CD14-positive monocyte (primary cell): ENCODE measurements around the gene ZFHX3. TPM values are rescaled to one million over a fixed set of nuclear protein-coding genes. Genes with fewer than 3 reads are reported as not detected.

Source experiments
- DNase-seq, 3 donors: peaks; one replicate each; pipeline ENCODE4 v3.0.0-alpha.2; 2011 to 2022
- H2AFZ ChIP-seq: 2 replicates; pipeline ENCODE4 v1.6.0; 2012; ENCODE audit warnings: mild to moderate bottlenecking, low read depth, low read length, inconsistent platforms; ENCODE audit not compliant: insufficient read depth, poor library complexity, severe bottlenecking
- H3K27ac ChIP-seq, 2 donors: 1 replicate in 1 of 2; 2 replicates in 1 of 2; pipeline ENCODE4 v1.5.1; 2012 to 2013; ENCODE audit warnings: low read length in 2 of 2, control low read depth in 1 of 2, inconsistent platforms in 1 of 2, low read depth in 1 of 2, mild to moderate bottlenecking in 1 of 2
- H3K27me3 ChIP-seq, 2 donors: one replicate each; pipeline versions ENCODE4 v1.6.0 to v1.6.1; 2011 to 2013; ENCODE audit warnings: low read length in 2 of 2; ENCODE audit not compliant: control insufficient read depth in 2 of 2, insufficient read depth in 2 of 2
- H3K36me3 ChIP-seq, 2 donors: replicated peaks in 1 of 2; 1 replicate in 1 of 2; 2 replicates in 1 of 2; pipeline versions ENCODE4 v1.5.1 to v1.6.1; 2012 to 2013; ENCODE audit warnings: low read length in 2 of 2, control low read depth in 1 of 2, inconsistent platforms in 1 of 2, mild to moderate bottlenecking in 1 of 2; ENCODE audit not compliant: insufficient read depth in 2 of 2, control insufficient read depth in 1 of 2
- H3K4me1 ChIP-seq, 2 donors: 1 replicate in 1 of 2; 2 replicates in 1 of 2; pipeline versions ENCODE4 v1.5.1 to v1.6.1; 2012 to 2013; ENCODE audit warnings: low read length in 2 of 2, control low read depth in 1 of 2, inconsistent platforms in 1 of 2, mild to moderate bottlenecking in 1 of 2, moderate library complexity in 1 of 2; ENCODE audit not compliant: insufficient read depth in 2 of 2, control insufficient read depth in 1 of 2
- H3K4me2 ChIP-seq: replicated peaks from 2 replicates; pipeline ENCODE3; 2012; ENCODE audit warnings: low read length, moderate library complexity, mild to moderate bottlenecking; ENCODE audit not compliant: poor library complexity, severe bottlenecking; ENCODE audit errors: extremely low read depth
- H3K4me3 ChIP-seq, 3 experiments: fragments of 200-600 bp in 1 of 3; sonication (generic) in 1 of 3; replicated peaks in 1 of 3; 1 replicate in 2 of 3; 2 replicates in 1 of 3; pipeline ENCODE4 v1.5.1; 2011 to 2013; ENCODE audit warnings: low read length in 3 of 3, mild to moderate bottlenecking in 3 of 3, control low read depth in 2 of 3, low read depth in 2 of 3, inconsistent platforms in 1 of 3, moderate library complexity in 1 of 3
- H3K79me2 ChIP-seq: 2 replicates; pipeline ENCODE4 v1.6.0; 2012; ENCODE audit warnings: mild to moderate bottlenecking, control low read depth, inconsistent platforms, low read length, moderate library complexity; ENCODE audit not compliant: insufficient read depth
- H3K9ac ChIP-seq: 2 replicates; pipeline ENCODE4 v1.6.0; 2017; ENCODE audit warnings: low read length, mild to moderate bottlenecking; ENCODE audit not compliant: insufficient read depth, poor library complexity, severe bottlenecking
- H3K9me3 ChIP-seq, 2 donors: replicated peaks in 1 of 2; 1 replicate in 1 of 2; 2 replicates in 1 of 2; pipeline versions ENCODE4 v1.5.1 to v1.6.1; 2012 to 2013; ENCODE audit warnings: low read length in 2 of 2, control low read depth in 1 of 2; ENCODE audit not compliant: control insufficient read depth in 1 of 2, insufficient read depth in 1 of 2
- H4K20me1 ChIP-seq: 2 replicates; pipeline ENCODE4 v1.6.0; 2012; ENCODE audit warnings: mild to moderate bottlenecking, low read length, control low read depth, moderate library complexity; ENCODE audit not compliant: insufficient read depth
- H3K27ac Mint-ChIP-seq, 7 donors: one replicate each; pipeline ENCODE4 v1.8.0; 2020; ENCODE audit warnings: mild to moderate bottlenecking in 7 of 7, mixed read lengths in 7 of 7, moderate library complexity in 6 of 7, inconsistent platforms in 2 of 7
- H3K27me3 Mint-ChIP-seq, 3 donors: one replicate each; pipeline ENCODE4 v1.8.0; 2021 to 2022; ENCODE audit warnings: low read depth in 3 of 3, mild to moderate bottlenecking in 3 of 3, mixed read lengths in 3 of 3, moderate library complexity in 3 of 3, inconsistent platforms in 1 of 3
- H3K36me3 Mint-ChIP-seq, 2 donors: one replicate each; pipeline ENCODE4 v1.8.0; 2020; ENCODE audit warnings: mixed read lengths in 2 of 2, inconsistent platforms in 1 of 2, mild to moderate bottlenecking in 1 of 2
- H3K4me1 Mint-ChIP-seq: one replicate; pipeline ENCODE4 v1.8.0; 2020; ENCODE audit warnings: mild to moderate bottlenecking, mixed read lengths
- H3K4me3 Mint-ChIP-seq, 2 donors: one replicate each; pipeline ENCODE4 v1.8.0; 2020; ENCODE audit warnings: mild to moderate bottlenecking in 2 of 2, mixed read lengths in 2 of 2, moderate library complexity in 1 of 2
- H3K9me3 Mint-ChIP-seq, 7 donors: one replicate each; pipeline ENCODE4 v1.8.0; 2020 to 2022; ENCODE audit warnings: mixed read lengths in 7 of 7, mild to moderate bottlenecking in 6 of 7, moderate library complexity in 6 of 7, inconsistent platforms in 2 of 7
- CTCF ChIP-seq: fragments of 200-600 bp; IDR thresholded peaks from one replicate; pipeline ENCODE4 v1.8.0; 2022; ENCODE audit warnings: antibody characterized with exemption, mild to moderate bottlenecking
- WGBS: methylation state at CpG from one replicate; pipeline ENCODE4 v1.1.5; 2013; ENCODE audit warnings: missing lambda C conversion rate; ENCODE audit not compliant: insufficient coverage; 5-methylcytosine and 5-hydroxymethylcytosine counted together
- intact Hi-C, 2 donors: fragments of 100-400 bp; cut with micrococcal nuclease; formaldehyde crosslinking; loops; one replicate each; pipeline versions ENCODE4 v1.15.0 to v1.15.1; 2023
- polyA plus RNA-seq, 3 donors: library from polyadenylated mRNA; depleted of rRNA in 1 of 3; unstranded in 2 of 3; stranded (reverse) in 1 of 3; fragments of 300-500 nt in 2 of 3; fragments of >200 nt in 1 of 3; fragmentation: Illumina TruSeq in 2 of 3; gene quantifications; 1 replicate in 2 of 3; 2 replicates in 1 of 3; pipeline ENCODE4 v1.2.3, GENCODE V29; 2012 to 2021

The ZFHX3 gene
- polyA plus RNA-seq, 3 donors = 0.42 to 4.2 (median 0.43) TPM

DNA sequence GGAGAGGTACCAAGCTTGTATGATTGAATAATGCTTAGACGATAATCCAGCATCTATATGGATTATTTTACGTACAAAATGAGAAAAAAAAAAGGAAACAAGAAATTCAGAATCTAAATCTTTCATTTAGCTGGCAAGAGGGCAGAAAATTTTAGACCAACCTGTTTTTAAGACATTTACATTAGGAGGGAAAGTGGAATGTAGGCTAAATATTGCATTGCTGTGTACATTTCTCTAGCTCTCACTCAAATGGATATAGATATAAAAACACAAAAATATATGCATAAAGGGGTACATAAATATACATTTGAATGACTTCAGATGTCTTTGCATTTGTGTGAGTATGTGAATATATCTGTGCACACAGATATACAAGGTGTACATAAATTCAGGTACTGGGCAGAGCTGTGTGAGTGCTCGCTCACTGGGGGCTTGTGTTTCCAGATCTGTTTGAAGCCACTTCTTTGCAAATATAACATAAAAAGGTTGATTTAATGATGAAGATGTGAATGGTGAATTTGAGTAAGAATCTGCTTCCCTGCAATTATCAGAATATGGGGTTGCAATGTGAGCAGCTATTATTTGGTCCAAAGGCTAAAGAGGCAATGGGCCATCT is 14.2 kb upstream of the ZFHX3 start:
- TF ChIP-seq CTCF = no peak
- Histone ChIP-seq H3K36me3 (no peaks in the 10 kb centered on the region), H3K27me3 (peaks cover 50 to 73% of the 10 kb centered on the region in 2 donors), H3K79me2 (peaks cover 7% of the 10 kb centered on the region), H3K27ac (no peak overlapping the region), H3K9ac (no peak overlapping the region), H3K4me3 (peak overlapping the region in 1 of 3 experiments; percentile 66), H3K4me1 (peaks cover 62 to 78% of the 10 kb centered on the region in 2 donors), H3K4me2 (peak overlapping the region; percentile 60), H2AFZ (no peak overlapping the region), H4K20me1 (peaks cover 22% of the 10 kb centered on the region), H3K9me3 (peaks cover 0 to 5% of the 10 kb centered on the region in 2 donors)
- Mint-ChIP-seq H3K4me3 (peak overlapping the region; percentile 71 to 94), H3K9me3 (peaks cover 0 to 24% (median 14%) of the 10 kb centered on the region in 7 donors), H3K4me1 (peaks cover 71% of the 10 kb centered on the region), H3K27ac (no peak overlapping the region), H3K27me3 (peaks cover 66 to 79% (median 68%) of the 10 kb centered on the region in 3 donors), H3K36me3 (peaks cover 9 to 23% of the 10 kb centered on the region in 2 donors)
- WGBS = no CpG with 5 or more reads among the region's 3 CpGs
- intact Hi-C loops = loop anchor here in 1 of 2 donors (5.0 to 10.0 kb wide), 3 partner anchors 130 to 887 kb away; partner anchors contain the start of gene PMFBP1
- DNase-seq = no peak

GRCh38 chr16:73060892-73061490 is 13.1 kb upstream of the ZFHX3 start:
- Histone ChIP-seq H4K20me1 (peaks cover 22% of the 10 kb centered on the region), H3K4me1 (peaks cover 62 to 78% of the 10 kb centered on the region in 2 donors), H3K9me3 (peaks cover 0 to 5% of the 10 kb centered on the region in 2 donors), H3K4me3 (no peak overlapping the region), H2AFZ (no peak overlapping the region), H3K27ac (no peak overlapping the region), H3K9ac (no peak overlapping the region), H3K4me2 (no peak overlapping the region), H3K79me2 (peaks cover 12% of the 10 kb centered on the region), H3K36me3 (no peaks in the 10 kb centered on the region), H3K27me3 (peaks cover 50 to 64% of the 10 kb centered on the region in 2 donors)
- Mint-ChIP-seq H3K27ac (peak overlapping the region in 1 of 7 donors; percentile 25), H3K4me3 (peak overlapping the region in 1 of 2 donors; percentile 94), H3K9me3 (peaks cover 0 to 24% (median 14%) of the 10 kb centered on the region in 7 donors), H3K36me3 (peaks cover 9 to 21% of the 10 kb centered on the region in 2 donors), H3K4me1 (peaks cover 74% of the 10 kb centered on the region), H3K27me3 (peaks cover 64 to 68% (median 65%) of the 10 kb centered on the region in 3 donors)
- TF ChIP-seq CTCF = no peak
- WGBS = no CpG with 5 or more reads among the region's 4 CpGs
- no peak for DNase-seq
- intact Hi-C loops = loop anchor here in 1 of 2 donors (5.0 to 10.0 kb wide), 3 partner anchors 129 to 886 kb away; partner anchors contain the start of gene PMFBP1
